Renal cortex interstitium (tissue), 11 donors: ENCODE data around the gene CTSH. TPM values are rescaled to one million over a fixed set of nuclear protein-coding genes. Genes with fewer than 3 reads are reported as not detected.

ENCODE experiments used
- DNase-seq, 11 donors: peaks; one replicate each; pipeline ENCODE4 v3.0.0-alpha.2; 2013; ENCODE audit warnings: low read depth in 9 of 11, low spot score in 4 of 11; ENCODE audit errors: extremely low read depth in 1 of 11
- polyA plus RNA-seq, 3 donors: library from polyadenylated mRNA; unstranded; fragments of 120-200 nt; gene quantifications; one replicate each; pipeline ENCODE4 v1.2.1, GENCODE V29; 2013; ENCODE audit not compliant: insufficient read length in 3 of 3

Gene CTSH
- polyA plus RNA-seq, 3 donors = 118 to 167 (median 160) TPM

DNA sequence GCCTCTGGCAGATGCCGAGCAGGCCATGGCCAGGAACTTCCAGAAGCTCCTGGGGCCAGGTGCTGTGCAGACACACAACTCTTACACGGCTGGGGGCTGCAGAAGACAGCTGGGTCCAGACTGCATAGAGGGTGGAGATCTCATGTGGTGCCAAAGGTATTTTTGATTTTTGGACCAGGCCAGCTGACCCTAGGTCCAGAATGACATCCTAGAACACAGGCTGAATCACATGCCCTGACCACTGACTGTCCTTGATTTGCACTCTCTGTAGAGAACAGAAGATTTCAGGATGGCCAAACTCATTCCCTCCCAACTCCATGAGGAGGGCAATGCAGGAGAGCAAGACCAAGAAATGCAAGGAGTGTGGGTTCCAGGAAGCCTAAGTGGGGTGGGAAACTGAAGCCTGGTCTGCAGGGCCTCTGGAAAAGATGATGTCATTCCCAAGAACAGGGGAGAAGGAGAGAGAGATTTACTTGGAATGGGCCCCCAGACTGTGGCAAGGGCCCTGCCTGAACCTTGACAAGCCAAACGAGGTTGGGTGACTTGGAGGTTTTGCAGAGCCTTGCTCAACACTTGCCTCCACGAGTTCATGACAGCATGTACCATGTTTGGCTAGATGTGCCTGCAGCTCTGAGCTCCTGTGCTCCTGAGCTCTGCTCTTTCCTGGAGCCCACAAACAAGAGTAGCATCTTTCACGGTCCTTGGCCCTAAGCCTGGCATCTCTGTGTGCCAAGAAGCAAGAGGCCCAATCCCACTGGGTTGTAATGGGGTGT lies 38.5 kb upstream of the CTSH start:
- DNase-seq = no peak

DNA sequence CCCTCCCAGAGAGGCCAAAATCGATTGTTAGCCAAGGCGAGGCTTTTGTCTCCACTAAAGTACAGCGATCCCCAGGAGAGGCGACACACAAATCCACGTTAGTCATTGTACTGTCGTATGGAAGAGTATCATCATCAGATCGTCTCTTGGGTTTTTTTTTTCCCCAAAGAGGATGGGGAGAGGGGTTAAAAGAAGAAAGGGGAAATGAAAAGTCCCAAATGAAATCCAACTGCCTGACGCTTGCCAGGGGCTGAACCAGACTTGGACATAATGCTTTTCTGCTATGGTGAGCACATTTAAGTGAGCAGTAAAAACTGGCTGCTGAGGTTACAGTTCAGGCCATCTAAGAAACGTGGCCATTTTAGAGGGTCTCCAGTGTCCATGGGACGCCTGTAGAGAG lies 37.9 kb upstream of the CTSH start:
- DNase-seq = no peak

DNA sequence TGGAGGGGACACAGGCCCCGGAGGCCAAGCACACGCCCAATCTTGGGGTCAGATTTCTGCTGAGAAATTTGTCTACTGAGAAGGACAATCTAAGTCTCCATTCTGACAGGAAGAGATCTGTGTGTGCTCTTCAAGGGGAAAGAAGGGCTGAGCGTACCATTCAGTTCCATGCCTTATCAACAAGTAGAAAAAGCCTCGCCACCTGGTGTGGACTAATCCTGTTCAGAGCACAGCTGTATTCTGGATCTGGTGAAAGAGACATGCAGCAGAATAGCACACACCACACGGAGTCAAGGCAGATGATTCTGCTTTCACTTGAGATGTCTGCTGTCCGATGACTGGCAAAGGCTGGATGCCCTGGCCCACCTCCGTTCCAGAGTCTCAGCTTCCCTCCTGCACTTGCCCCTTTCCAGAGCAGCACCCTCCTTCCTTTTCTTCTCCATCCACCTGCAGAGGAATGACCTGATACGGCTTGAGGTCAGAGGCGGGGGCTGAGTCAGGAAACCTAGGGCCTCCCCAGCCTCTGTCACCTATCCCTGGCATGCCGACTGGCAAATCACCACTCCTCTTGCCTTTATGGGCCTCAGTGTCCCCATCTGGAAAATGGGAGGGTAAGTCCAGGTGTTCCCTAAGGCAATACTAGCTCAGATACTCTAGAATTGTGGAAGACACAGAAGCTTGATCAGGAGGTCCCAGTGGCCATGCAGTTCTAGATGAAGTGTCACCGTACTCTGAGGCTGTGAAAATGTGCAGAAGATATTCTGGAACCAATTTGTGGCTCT lies 36.9 kb upstream of the CTSH start:
- DNase-seq = no peak

DNA sequence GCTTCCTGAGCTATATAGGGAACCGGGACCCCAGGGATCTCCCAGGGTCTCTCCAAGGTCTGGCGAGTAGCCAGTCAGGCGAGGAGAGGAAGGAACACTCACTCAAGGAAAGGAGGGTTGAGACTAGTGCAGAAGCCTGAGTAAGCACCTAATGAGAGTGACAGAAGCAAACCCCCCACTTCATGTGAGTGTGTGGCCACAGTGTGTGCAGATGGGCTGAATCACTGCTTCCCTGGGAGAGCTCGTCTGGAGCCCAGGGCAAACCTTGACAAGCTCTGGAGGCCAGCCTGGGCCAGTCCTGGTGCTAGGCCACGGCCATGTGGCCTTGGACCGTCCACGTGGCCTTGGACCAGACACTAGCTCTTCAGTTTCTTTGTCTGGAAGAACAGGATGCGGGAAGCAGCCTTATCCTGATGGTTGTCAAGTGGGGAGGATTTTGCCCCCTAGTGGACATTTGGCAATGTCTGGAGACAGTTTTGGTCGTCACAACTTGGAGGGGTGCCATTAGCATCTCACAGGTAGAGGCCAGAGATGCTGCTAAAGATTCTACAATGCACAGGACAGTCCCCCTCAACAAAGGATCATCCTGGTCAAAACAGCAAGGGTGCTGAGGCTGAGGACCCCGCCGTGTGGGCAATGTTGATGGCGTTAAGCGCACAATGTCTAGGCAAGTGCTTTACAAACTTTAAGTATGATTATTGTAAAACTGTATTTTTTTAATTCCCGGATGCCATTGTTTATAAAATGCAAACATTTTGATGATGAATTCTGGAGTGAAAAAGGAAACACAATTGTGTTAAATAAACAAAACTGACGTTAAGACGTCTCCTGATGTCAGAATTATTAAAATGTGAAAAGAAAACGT lies 34.8 kb upstream of the CTSH start:
- DNase-seq = peak in 8 of 11 donors; percentile 24 to 54 (median 36)

DNA sequence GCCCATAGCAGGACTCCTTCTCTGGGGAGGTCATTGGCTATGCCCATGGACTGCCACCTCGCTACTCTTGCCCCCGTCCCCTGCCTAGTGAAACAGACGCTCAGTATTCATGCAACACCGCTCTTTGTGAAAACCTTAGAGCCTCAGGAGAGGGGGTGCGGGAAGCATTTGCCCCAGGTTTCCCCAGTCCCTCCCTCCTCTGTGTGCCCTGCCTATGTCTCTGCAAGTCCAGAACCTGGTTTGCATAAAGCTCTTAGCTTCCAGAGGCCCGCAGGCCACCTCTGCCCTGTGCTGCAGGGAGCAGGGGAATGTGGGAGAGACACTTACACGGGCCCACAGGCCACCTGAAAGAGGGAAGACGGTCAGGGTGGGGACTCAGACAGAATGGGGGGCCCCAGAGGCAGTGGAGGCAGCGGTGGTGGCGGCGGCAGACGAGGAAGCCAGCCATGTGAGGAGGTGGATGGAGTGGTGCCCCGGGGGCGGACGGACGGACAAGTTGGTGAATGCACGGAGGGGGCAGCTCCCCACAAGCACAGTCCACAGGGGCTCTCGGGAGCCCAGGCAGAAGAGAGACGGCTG lies 33.8 kb upstream of the CTSH start:
- DNase-seq = no peak

GRCh38 chr15:78977591-78978347 lies 32.9 kb upstream of the CTSH start:
- no peak for DNase-seq

GRCh38 chr15:78977091-78977571 lies 32.3 kb upstream of the CTSH start:
- no peak for DNase-seq

DNA sequence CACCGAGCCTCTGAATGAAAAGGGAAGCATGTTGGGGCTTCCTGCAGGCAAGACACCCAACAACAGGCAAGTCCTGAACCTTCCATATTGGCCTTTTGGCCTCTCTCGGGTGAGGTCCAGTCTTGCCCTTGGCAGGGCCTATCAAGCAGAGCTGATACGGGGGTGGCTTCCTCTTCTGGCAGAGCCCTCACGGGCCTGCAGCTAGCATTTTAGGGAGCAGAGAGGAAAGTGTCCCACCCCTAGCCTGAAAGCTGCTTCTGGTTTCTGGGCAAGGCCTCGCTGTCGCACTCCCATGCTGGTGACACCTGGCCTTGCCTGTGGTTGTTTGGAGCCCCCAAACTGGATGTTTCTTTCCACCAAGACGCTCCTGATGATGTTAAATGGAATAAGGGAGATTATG lies 31.8 kb upstream of the CTSH start:
- DNase-seq = no peak

DNA sequence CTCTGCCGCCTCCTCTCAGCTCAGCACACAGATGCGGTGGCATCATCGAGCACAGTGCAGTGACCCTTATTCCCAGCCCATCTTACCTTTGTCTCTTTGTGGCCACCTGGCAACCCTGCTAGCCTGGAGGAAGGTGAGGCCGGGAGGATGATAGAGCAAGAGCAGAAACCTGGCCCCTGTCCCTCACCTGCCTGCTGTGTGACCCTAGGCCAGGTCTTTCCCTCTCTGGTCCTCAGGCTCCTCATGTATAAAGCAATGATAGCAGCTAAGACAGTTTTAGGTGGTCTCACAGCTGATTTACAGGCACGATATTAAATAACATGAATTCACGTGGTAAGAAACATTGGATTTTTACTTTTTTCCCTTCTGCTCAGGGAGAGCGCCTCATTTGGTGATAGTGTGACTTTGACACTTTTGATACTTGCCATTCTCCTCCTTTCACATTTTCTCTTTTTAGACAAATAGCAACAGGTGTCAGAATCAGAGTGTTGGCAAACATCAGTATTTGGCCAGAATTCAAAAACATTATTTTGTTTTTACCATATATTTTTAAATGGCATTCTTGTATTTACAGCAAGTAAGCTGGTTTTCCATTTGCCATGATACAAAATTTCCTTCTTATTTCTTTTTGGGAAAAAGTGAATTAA lies 29.5 kb upstream of the CTSH start:
- no peak for DNase-seq

GRCh38 chr15:78969687-78970349 lies 25.0 kb upstream of the CTSH start:
- DNase-seq = no peak

DNA sequence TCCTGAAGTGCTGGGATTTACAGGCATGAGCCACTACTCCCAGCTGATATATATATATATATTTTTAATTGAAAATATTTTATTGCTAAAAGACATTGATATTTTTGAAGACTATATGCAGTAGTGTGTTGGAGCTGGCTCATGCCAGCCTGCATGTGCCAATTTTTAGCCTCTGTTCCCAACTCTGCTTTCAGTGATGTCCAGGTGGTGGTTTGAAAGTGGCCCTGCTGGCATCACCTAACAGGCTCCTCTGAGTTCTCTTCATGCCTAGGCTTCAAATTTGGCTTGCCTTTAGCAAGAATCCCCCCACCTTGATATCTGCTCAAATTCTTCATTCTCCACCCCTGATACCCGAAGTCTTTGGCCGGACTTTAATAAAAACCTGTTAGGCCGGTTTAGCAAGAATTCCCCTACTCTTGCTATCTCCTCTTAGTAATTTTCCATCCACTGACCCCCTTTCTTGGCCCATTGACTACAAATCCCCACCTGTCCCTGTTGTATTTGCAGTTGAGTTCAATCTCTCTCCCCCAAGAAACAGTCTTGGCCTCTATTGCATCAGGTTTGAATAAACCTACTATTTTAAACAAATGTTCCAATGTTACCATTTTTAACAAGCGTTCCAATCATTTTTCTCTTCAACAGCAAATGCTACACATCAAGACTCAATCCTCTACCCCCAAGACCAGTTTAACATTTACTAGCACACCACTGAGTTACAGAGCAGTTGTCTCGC lies 23.9 kb upstream of the CTSH start:
- DNase-seq = no peak

GRCh38 chr15:78968114-78968513 lies 23.3 kb upstream of the CTSH start:
- no peak for DNase-seq

DNA sequence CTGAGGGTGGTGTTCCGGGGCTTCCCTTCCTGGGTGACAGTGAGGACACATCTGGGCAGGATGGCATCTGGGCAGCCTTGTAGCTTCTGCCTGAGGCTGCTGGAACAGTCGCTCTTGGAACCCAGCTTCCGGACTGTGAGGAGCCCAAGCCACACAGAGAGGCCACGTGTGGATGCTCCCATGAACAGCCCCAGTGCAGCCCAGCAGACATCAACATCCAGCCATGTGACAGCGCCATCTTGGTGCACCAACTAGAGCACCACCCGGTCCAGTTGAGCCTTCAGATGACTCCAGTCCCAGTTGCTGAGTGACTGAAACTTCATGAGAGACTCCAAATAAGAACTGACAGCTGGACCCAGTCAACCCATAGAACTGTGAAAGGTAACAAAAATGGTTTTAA lies 15.5 kb upstream of the CTSH start:
- DNase-seq = no peak

GRCh38 chr15:78959360-78959759 lies 14.5 kb upstream of the CTSH start:
- DNase-seq = no peak

- DNase-seq = no peak
Observed at GRCh38 chr15:78957416-78958093, 12.7 kb upstream of the CTSH start.

- DNase-seq = no peak
Observed at GRCh38 chr15:78956937-78957336, 12.1 kb upstream of the CTSH start.
